HEK293T (cell line): Measurements from ENCODE around the gene ADAM10.
A peak's percentile ranks its signal among the peaks of the same experiment; 100 is the strongest.

ENCODE experiments used
- CTCF ChIA-PET: fragments of 350-600 bp; formaldehyde crosslinking; extraction: SDS; loops from one replicate; lab custom pipeline; 2021; ENCODE audit warnings: antibody characterized with exemption, inconsistent platforms; lab: Yijun Ruan, JAX
- POLR2A ChIA-PET: fragments of 350-600 bp; formaldehyde crosslinking; extraction: SDS; loops from one replicate; lab custom pipeline; 2020; ENCODE audit warnings: antibody characterized with exemption, inconsistent platforms; lab: Yijun Ruan, JAX
- DNase-seq: peaks from one replicate; pipeline ENCODE4 v3.0.0; 2012; ENCODE audit warnings: mixed read lengths; ENCODE audit errors: extremely low spot score
- ARNT ChIP-seq: fragments of 450-650 bp; IDR thresholded peaks from 2 replicates; pipeline ENCODE4 v1.6.1; 2017; ENCODE audit warnings: mild to moderate bottlenecking
- BHLHE40 ChIP-seq: fragments of 450-650 bp; IDR thresholded peaks from 2 replicates; pipeline ENCODE4 v1.6.1; 2016; ENCODE audit warnings: mild to moderate bottlenecking, moderate library complexity, borderline replicate concordance
- CTBP1 ChIP-seq: fragments of 450-650 bp; IDR thresholded peaks from 2 replicates; pipeline ENCODE4 v1.6.1; 2016; ENCODE audit warnings: borderline replicate concordance
- ELF4 ChIP-seq: fragments of 450-650 bp; IDR thresholded peaks from 2 replicates; pipeline ENCODE4 v1.6.1; 2017; ENCODE audit warnings: antibody characterized with exemption
- FOXA1 ChIP-seq: fragments of 450-650 bp; IDR thresholded peaks from 2 replicates; pipeline ENCODE4 v1.6.1; 2016; ENCODE audit warnings: mild to moderate bottlenecking
- FOXK2 ChIP-seq: fragments of 450-650 bp; IDR thresholded peaks from 2 replicates; pipeline ENCODE4 v1.6.1; 2016; ENCODE audit warnings: mild to moderate bottlenecking
- FOXM1 ChIP-seq: fragments of 450-650 bp; IDR thresholded peaks from 2 replicates; pipeline ENCODE4 v1.6.1; 2017; ENCODE audit warnings: mild to moderate bottlenecking, borderline replicate concordance
- HDGF ChIP-seq: fragments of 450-650 bp; IDR thresholded peaks from 2 replicates; pipeline ENCODE4 v1.6.1; 2017; ENCODE audit warnings: antibody characterized with exemption, borderline replicate concordance
- L3MBTL2 ChIP-seq: fragments of 450-650 bp; conservative IDR thresholded peaks from 2 replicates; pipeline ENCODE4 v1.6.1; 2016; ENCODE audit warnings: mild to moderate bottlenecking
- LEF1 ChIP-seq: fragments of 450-650 bp; IDR thresholded peaks from 2 replicates; pipeline ENCODE4 v1.6.1; 2017; ENCODE audit warnings: mild to moderate bottlenecking, borderline replicate concordance
- NFRKB ChIP-seq: fragments of 450-650 bp; IDR thresholded peaks from 2 replicates; pipeline ENCODE4 v1.6.1; 2016; ENCODE audit warnings: mild to moderate bottlenecking, moderate library complexity
- SP1 ChIP-seq: fragments of 450-650 bp; IDR thresholded peaks from 2 replicates; pipeline ENCODE4 v1.6.1; 2017
- SUZ12 ChIP-seq: fragments of 450-650 bp; IDR thresholded peaks from 2 replicates; pipeline ENCODE4 v1.6.1; 2016; ENCODE audit warnings: mild to moderate bottlenecking
- TARDBP ChIP-seq: fragments of 450-650 bp; IDR thresholded peaks from 2 replicates; pipeline ENCODE4 v1.6.1; 2016
- ZNF384 ChIP-seq: fragments of 450-650 bp; IDR thresholded peaks from 2 replicates; pipeline ENCODE4 v1.6.1; 2016
- TF ChIP-seq, protein P1 (sequence below): fragments of 450-650 bp; IDR thresholded peaks from 2 replicates; pipeline ENCODE4 v1.6.1; 2016

Gene ADAM10

GRCh38 chr15:58758141-58758540, 8.6 kb upstream of the ADAM10 start:
- POLR2A ChIA-PET, result interaction anchor here (3.2 kb wide), 1 partner anchor 12 kb away, joined by 11 read pairs; the partner anchor contains the start of gene MINDY2
- CTCF ChIA-PET, result no interaction called here
- no peak for DNase-seq
- TF ChIP-seq ELF4 (no peak), L3MBTL2 (no peak), FOXK2 (no peak), ARNT (no peak), SUZ12 (no peak), TARDBP (no peak), ZNF384 (no peak), FOXA1 (no peak), LEF1 (no peak), BHLHE40 (no peak), HDGF (no peak), NFRKB (no peak), FOXM1 (no peak)
- TF ChIP-seq, protein P1, sequence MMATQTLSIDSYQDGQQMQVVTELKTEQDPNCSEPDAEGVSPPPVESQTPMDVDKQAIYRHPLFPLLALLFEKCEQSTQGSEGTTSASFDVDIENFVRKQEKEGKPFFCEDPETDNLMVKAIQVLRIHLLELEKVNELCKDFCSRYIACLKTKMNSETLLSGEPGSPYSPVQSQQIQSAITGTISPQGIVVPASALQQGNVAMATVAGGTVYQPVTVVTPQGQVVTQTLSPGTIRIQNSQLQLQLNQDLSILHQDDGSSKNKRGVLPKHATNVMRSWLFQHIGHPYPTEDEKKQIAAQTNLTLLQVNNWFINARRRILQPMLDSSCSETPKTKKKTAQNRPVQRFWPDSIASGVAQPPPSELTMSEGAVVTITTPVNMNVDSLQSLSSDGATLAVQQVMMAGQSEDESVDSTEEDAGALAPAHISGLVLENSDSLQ, result no peak

- ChIA-PET POLR2A (interaction anchor here (0.9 to 3.2 kb wide), 2 partner anchors 10 to 15 kb away, joined by 3 to 11 read pairs; partner anchors contain the start of gene MINDY2), CTCF (interaction anchor here (0.5 to 0.7 kb wide), 2 partner anchors 239 to 463 kb away, joined by 3 read pairs; no protein-coding TSS in a partner anchor)
- TF ChIP-seq SP1 (no peak), FOXM1 (no peak), NFRKB (no peak), ZNF384 (no peak), HDGF (no peak), LEF1 (no peak), TARDBP (no peak), SUZ12 (no peak), CTBP1 (no peak), ELF4 (no peak), BHLHE40 (no peak)
- TF ChIP-seq, protein P1, result no peak
- DNase-seq, result no peak
Observed at GRCh38 chr15:58755956-58756355, 6.4 kb upstream of the ADAM10 start.

DNA sequence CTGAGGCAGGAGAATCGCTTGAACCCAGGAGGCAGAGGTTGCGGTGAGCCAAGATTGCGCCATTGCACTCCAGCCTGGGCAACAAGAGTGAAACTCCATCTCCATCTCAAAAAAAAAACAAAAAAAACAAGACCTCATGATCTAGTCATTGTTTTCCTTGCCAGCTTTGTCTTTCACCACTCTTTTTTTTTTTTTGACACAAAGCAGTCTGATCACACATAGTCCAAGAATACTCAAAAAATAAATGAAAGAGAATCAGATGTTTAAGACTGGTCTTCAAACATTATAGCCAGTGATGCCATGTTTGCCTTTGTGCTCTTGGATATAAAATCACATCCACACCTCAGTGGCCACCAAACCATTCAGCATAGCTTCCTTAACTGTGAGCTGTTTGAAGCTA, 5.8 kb upstream of the ADAM10 start:
- no peak for DNase-seq
- TF ChIP-seq TARDBP (no peak), ELF4 (no peak), L3MBTL2 (no peak), FOXK2 (no peak), BHLHE40 (no peak), ARNT (no peak), LEF1 (no peak), HDGF (no peak), SP1 (no peak), CTBP1 (no peak)
- ChIA-PET POLR2A (interaction anchor here (0.9 to 3.2 kb wide), 2 partner anchors 11 to 15 kb away, joined by 3 to 11 read pairs; partner anchors contain the start of gene MINDY2), CTCF (interaction anchor here (0.5 kb wide), 1 partner anchor 462 kb away, joined by 3 read pairs; no protein-coding TSS in a partner anchor)

- CTCF ChIA-PET, result no interaction called here
- no peak for DNase-seq
- TF ChIP-seq TARDBP (no peak), SP1 (no peak), SUZ12 (no peak), ARNT (no peak), HDGF (no peak), FOXA1 (no peak), NFRKB (no peak), L3MBTL2 (no peak), ZNF384 (no peak)
- TF ChIP-seq, protein P1, result no peak
- POLR2A ChIA-PET, result interaction anchor here (3.7 kb wide), 1 partner anchor 18 kb away, joined by 48 read pairs; the partner anchor contains the start of gene MINDY2
Observed at GRCh38 chr15:58752716-58753115, 3.2 kb upstream of the ADAM10 start.

- POLR2A ChIA-PET, result interaction anchor here (1.1 to 3.7 kb wide), 3 partner anchors 11 to 105 kb away, joined by 3 to 48 read pairs (median 7); partner anchors contain the start of gene MINDY2
- TF ChIP-seq SUZ12, result no peak
- peak; percentile 18; the same call in 1 of the 2 replicates for TF ChIP-seq LEF1
- peak; percentile 25 for DNase-seq
- CTCF ChIA-PET, result no interaction called here
Observed at GRCh38 chr15:58748852-58749531, 515 bp downstream of the ADAM10 start.
